ENCODE results near the gene RMDN2. TPM values are rescaled to one million over a fixed set of nuclear protein-coding genes. Genes with fewer than 3 reads are reported as not detected.

Gene RMDN2
- total RNA-seq, 1 experiment from 2014 or later: 4.4 TPM

- BruUV-seq (replicated peaks): no TSS peak
- Histone ChIP-seq H3K27ac (ENCODE audit: low read length) (no peak overlapping the region), H3K27me3 (ENCODE audit: control insufficient read depth, insufficient read depth, low read length) (peaks cover 14% of the 10 kb centered on the region), H3K4me1 (ENCODE audit: control insufficient read depth, insufficient read depth, low read length) (no peaks in the 10 kb centered on the region; the same call in 1 of the 2 replicates), H3K4me3 (ENCODE audit: low read depth in 2 of 2, low read length in 2 of 2) (no peak overlapping the region), H3K9me3 (ENCODE audit: control insufficient read depth, insufficient read depth, low read depth, low read length) (no peaks in the 10 kb centered on the region), H3K36me3 (ENCODE audit: control insufficient read depth, insufficient read depth, low read length) (no peaks in the 10 kb centered on the region)
- in situ Hi-C loops (cut with HindIII; ENCODE audit: low pct_unique_long_range_greater_than_20kb, low sequenced_read_pairs) (no loop called here), intact Hi-C loops (cut with micrococcal nuclease; ENCODE audit: unreplicated experiment) (no loop called here)
- ChIA-PET POLR2A (no interaction called here), CTCF (no interaction called here)
- no peak for DNase-seq (ENCODE audit: low read depth, low spot score)
- ATAC-seq: no peak
- TF ChIP-seq SIN3A (IDR thresholded peaks at IDR 0.05; ENCODE audit: borderline replicate concordance, insufficient read depth, low read depth, low read length): no peak
- TF ChIP-seq REST (IDR thresholded peaks at IDR 0.05; ENCODE audit: insufficient read depth in 1 of 2, low read depth in 2 of 2, low read length in 1 of 2): no peak
- no peak for TF ChIP-seq POLR2AphosphoS5 (IDR thresholded peaks at IDR 0.05; ENCODE audit: low read depth, low read length)
Observed at GRCh38 chr2:38033646-38034045, 108.6 kb downstream of the RMDN2 start.

- Histone ChIP-seq H3K27ac (ENCODE audit: low read length) (no peak overlapping the region), H3K4me3 (ENCODE audit: low read depth in 2 of 2, low read length in 2 of 2) (no peak overlapping the region), H3K9me3 (ENCODE audit: control insufficient read depth, insufficient read depth, low read depth, low read length) (no peaks in the 10 kb centered on the region), H3K4me1 (ENCODE audit: control insufficient read depth, insufficient read depth, low read length) (no peaks in the 10 kb centered on the region; the same call in 1 of the 2 replicates), H3K27me3 (ENCODE audit: control insufficient read depth, insufficient read depth, low read length) (peaks cover 14% of the 10 kb centered on the region), H3K36me3 (ENCODE audit: control insufficient read depth, insufficient read depth, low read length) (no peaks in the 10 kb centered on the region)
- CTCF ChIA-PET: no interaction called here
- DNase-seq (ENCODE audit: low read depth, low spot score) (no peak), ATAC-seq (no peak)
- in situ Hi-C loops (cut with HindIII; ENCODE audit: low pct_unique_long_range_greater_than_20kb, low sequenced_read_pairs) (no loop called here), intact Hi-C loops (cut with micrococcal nuclease; ENCODE audit: unreplicated experiment) (no loop called here)
- no TSS peak for BruUV-seq (replicated peaks)
- POLR2A ChIA-PET: no interaction called here
- no peak for TF ChIP-seq POLR2AphosphoS5 (IDR thresholded peaks at IDR 0.05; ENCODE audit: low read depth, low read length)
- TF ChIP-seq CTCF (IDR thresholded peaks at IDR 0.05): no peak
- TF ChIP-seq TCF7L2 (IDR thresholded peaks at IDR 0.05; ENCODE audit: low read depth, low read length): no peak
- TF ChIP-seq SIN3A (IDR thresholded peaks at IDR 0.05; ENCODE audit: borderline replicate concordance, insufficient read depth, low read depth, low read length): no peak
- no peak for TF ChIP-seq REST (IDR thresholded peaks at IDR 0.05; ENCODE audit: insufficient read depth in 1 of 2, low read depth in 2 of 2, low read length in 1 of 2)
Observed at GRCh38 chr2:38035968-38036367, 110.9 kb downstream of the RMDN2 start.
